ENCODE results near the gene MTFR2. TPM values are rescaled to one million over a fixed set of nuclear protein-coding genes. Genes with fewer than 3 reads are reported as not detected.

The MTFR2 gene
- 1.1 TPM for total RNA-seq

GRCh38 chr6:136249811-136250685 is at the start of gene MTFR2:
TSS of gene MTFR2 (minus strand) at chr6:136250311. CDS start at chr6:136249099, 1,212 bp downstream.

GRCh38 chr6:136289579-136290409 is 39.7 kb upstream of the MTFR2 start, which contains the start of gene BCLAF1:
TSS of gene BCLAF1 (minus strand) at chr6:136289846. CDS start at chr6:136279866, 9,980 bp downstream.

Other genes starting within 250 kb of the MTFR2 start
- 327 TPM for gene BCLAF1, start 39.5 kb upstream of the MTFR2 start, total RNA-seq